ENCODE data around the gene UBAP1L.

DNA sequence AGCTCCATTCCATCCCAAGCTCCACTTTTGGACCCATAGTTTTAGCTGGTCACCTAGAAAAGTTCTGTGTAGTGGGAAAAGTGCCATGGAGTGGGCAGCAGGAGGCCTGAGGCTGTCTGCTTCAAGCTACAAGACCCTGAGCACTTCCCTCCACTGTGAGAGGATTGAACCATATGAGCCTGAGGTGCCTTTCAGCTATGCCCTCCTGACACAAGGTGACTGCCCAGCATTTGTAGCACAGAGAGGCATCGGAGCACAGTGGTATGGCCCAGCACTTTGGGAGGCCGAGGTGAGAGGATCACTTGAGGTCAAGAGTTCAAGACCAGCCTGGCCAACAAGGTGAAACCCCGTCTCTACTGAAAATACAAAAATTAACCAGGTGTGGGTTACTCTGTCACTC, 42.4 kb downstream of the UBAP1L start:
- TF ChIP-seq POLR2A (IDR thresholded peaks at IDR 0.05; ENCODE audit: low read depth, low read length) = no peak
- no peak for TF ChIP-seq POLR2AphosphoS5 (IDR thresholded peaks at IDR 0.05; ENCODE audit: low read depth, low read length)
- no peak for TF ChIP-seq TAF1 (IDR thresholded peaks at IDR 0.05; ENCODE audit: borderline replicate concordance, low read depth, low read length)

Data from GM12892 (cell line).